IMR-90 (cell line): Measurements from ENCODE around the gene SVOPL. TPM values are rescaled to one million over a fixed set of nuclear protein-coding genes. Genes with fewer than 3 reads are reported as not detected.

Experiments used
- ATAC-seq: fragments of 200-7000 bp; cut with Tn5 transposase; 2 replicates; pipeline ENCODE4 v1.9.1; 2020; ENCODE audit warnings: low read depth, mild to moderate bottlenecking, moderate library complexity
- BruUV-seq: library from RNA; stranded (reverse); fragments of 400-500 nt; replicated peaks from 2 replicates; lab custom pipeline; 2021; lab: Mats Ljungman, UMichigan
- CTCF ChIA-PET: fragments of 300-600 bp; formaldehyde crosslinking; extraction: SDS; loops from one replicate; lab custom pipeline; 2021; ENCODE audit warnings: antibody characterized with exemption; lab: Yijun Ruan, JAX
- POLR2A ChIA-PET: fragments of 300-600 bp; sonication (Branson Sonifier 250); formaldehyde crosslinking; loops from one replicate; lab custom pipeline; 2022; ENCODE audit warnings: antibody characterized with exemption; ENCODE audit not compliant: unreplicated experiment; lab: Charles Lee
- DNase-seq: peaks from one replicate; pipeline ENCODE4 v3.0.0; 2013
- H2AFZ ChIP-seq: replicated peaks from 2 replicates; pipeline ENCODE3; 2013; ENCODE audit warnings: low read length, mild to moderate bottlenecking; ENCODE audit not compliant: poor library complexity
- H2AK5ac ChIP-seq: 2 replicates; pipeline ENCODE4 v1.6.1; 2013; ENCODE audit warnings: low read depth, low read length, inconsistent platforms
- H2AK9ac ChIP-seq: replicated peaks from 2 replicates; pipeline ENCODE3; 2013; ENCODE audit warnings: mild to moderate bottlenecking, low read depth, low read length, moderate library complexity; ENCODE audit not compliant: poor library complexity
- H2BK120ac ChIP-seq: 2 replicates; pipeline ENCODE4 v1.6.1; 2013; ENCODE audit warnings: low read depth, low read length, inconsistent platforms
- H2BK15ac ChIP-seq: 3 replicates; pipeline ENCODE4 v1.6.1; 2013; ENCODE audit warnings: low read depth, low read length, inconsistent platforms
- H2BK20ac ChIP-seq: 2 replicates; pipeline ENCODE4 v1.6.1; 2013; ENCODE audit warnings: low read depth, mild to moderate bottlenecking, inconsistent platforms, low read length, moderate library complexity
- H2BK5ac ChIP-seq: 2 replicates; pipeline ENCODE4 v1.6.1; 2013; ENCODE audit warnings: mild to moderate bottlenecking, low read depth, low read length, inconsistent platforms; ENCODE audit not compliant: poor library complexity, severe bottlenecking
- H3K14ac ChIP-seq: replicated peaks from 2 replicates; pipeline ENCODE4 v1.6.1; 2013; ENCODE audit warnings: low read depth, low read length, inconsistent platforms
- H3K18ac ChIP-seq: 2 replicates; pipeline ENCODE4 v1.6.1; 2013; ENCODE audit warnings: low read depth, low read length, control low read depth
- H3K23ac ChIP-seq: 2 replicates; pipeline ENCODE4 v1.6.1; 2013; ENCODE audit warnings: low read depth, low read length, inconsistent platforms
- H3K27ac ChIP-seq: 2 replicates; pipeline ENCODE4 v1.5.1; 2013; ENCODE audit warnings: mild to moderate bottlenecking, control low read depth, low read length; ENCODE audit not compliant: insufficient read depth
- H3K27me3 ChIP-seq: 2 replicates; pipeline ENCODE4 v1.6.1; 2013; ENCODE audit warnings: low read length; ENCODE audit not compliant: control insufficient read depth, insufficient read depth
- H3K36me3 ChIP-seq: 2 replicates; pipeline ENCODE4 v1.6.1; 2013; ENCODE audit warnings: low read length, mixed read lengths; ENCODE audit not compliant: control insufficient read depth, insufficient read depth
- H3K4ac ChIP-seq: 2 replicates; pipeline ENCODE4 v1.6.1; 2013; ENCODE audit warnings: low read depth, low read length, inconsistent platforms
- H3K4me1 ChIP-seq: 2 replicates; pipeline ENCODE4 v1.6.1; 2013; ENCODE audit warnings: low read length, mixed read lengths; ENCODE audit not compliant: control insufficient read depth, insufficient read depth
- H3K4me2 ChIP-seq: 2 replicates; pipeline ENCODE4 v1.6.1; 2013; ENCODE audit warnings: low read depth, mild to moderate bottlenecking, control low read depth, low read length, moderate library complexity
- H3K4me3 ChIP-seq: 2 replicates; pipeline ENCODE4 v1.5.1; 2013; ENCODE audit warnings: low read depth, mild to moderate bottlenecking, control low read depth, low read length, moderate library complexity; ENCODE audit not compliant: insufficient read depth
- H3K56ac ChIP-seq: 2 replicates; pipeline ENCODE4 v1.6.1; 2013; ENCODE audit warnings: low read length, inconsistent platforms; ENCODE audit not compliant: insufficient read depth; ENCODE audit errors: extremely low read depth
- H3K79me1 ChIP-seq, 2 experiments: 2 replicates each; pipeline ENCODE4 v1.6.1; 2013; ENCODE audit warnings: low read length in 2 of 2, inconsistent platforms in 1 of 2, low read depth in 1 of 2
- H3K9ac ChIP-seq: 2 replicates; pipeline ENCODE4 v1.6.1; 2013; ENCODE audit warnings: low read depth, low read length, control low read depth
- H3K9me1 ChIP-seq: 2 replicates; pipeline ENCODE4 v1.6.1; 2013; ENCODE audit warnings: low read length, inconsistent platforms; ENCODE audit not compliant: insufficient read depth
- H3K9me3 ChIP-seq: 2 replicates; pipeline ENCODE4 v1.6.1; 2013; ENCODE audit warnings: low read length; ENCODE audit not compliant: control insufficient read depth, insufficient read depth
- H4K20me1 ChIP-seq: 2 replicates; pipeline ENCODE4 v1.6.1; 2013; ENCODE audit warnings: low read length, inconsistent platforms; ENCODE audit not compliant: insufficient read depth
- H4K5ac ChIP-seq: 2 replicates; pipeline ENCODE4 v1.6.1; 2013; ENCODE audit warnings: mild to moderate bottlenecking, low read depth, low read length, control low read depth
- H4K8ac ChIP-seq, 2 experiments: 2 replicates each; pipeline ENCODE4 v1.6.1; 2013; ENCODE audit warnings: low read depth in 2 of 2, low read length in 2 of 2, control low read depth in 1 of 2, inconsistent platforms in 1 of 2
- H4K91ac ChIP-seq: 2 replicates; pipeline ENCODE4 v1.6.1; 2013; ENCODE audit warnings: low read depth, low read length, inconsistent platforms; ENCODE audit not compliant: insufficient read depth
- BHLHE40 ChIP-seq: fragments of 150-350 bp; IDR thresholded peaks from 2 replicates; pipeline ENCODE4 v1.6.1; 2016; ENCODE audit warnings: mild to moderate bottlenecking, low read depth, low read length
- CEBPB ChIP-seq: IDR thresholded peaks from 2 replicates; pipeline ENCODE4 v1.6.1; 2012; ENCODE audit warnings: low read depth, low read length, improper control_type of control experiment
- CHD1 ChIP-seq: IDR thresholded peaks from 2 replicates; pipeline ENCODE4 v1.6.1; 2012; ENCODE audit warnings: low read depth, low read length, improper control_type of control experiment
- CTCF ChIP-seq: conservative IDR thresholded peaks from 2 replicates; pipeline ENCODE4 v1.5.1; 2012; ENCODE audit warnings: mild to moderate bottlenecking, low read depth, low read length, improper control_type of control experiment
- ELK1 ChIP-seq: fragments of 150-350 bp; IDR thresholded peaks from 2 replicates; pipeline ENCODE4 v1.6.1; 2016; ENCODE audit warnings: low read depth, mild to moderate bottlenecking, low read length, moderate library complexity, borderline replicate concordance
- FOS ChIP-seq: fragments of 150-350 bp; IDR thresholded peaks from 2 replicates; pipeline ENCODE4 v1.6.1; 2016; ENCODE audit warnings: low read depth, low read length
- MAFK ChIP-seq: IDR thresholded peaks from 2 replicates; pipeline ENCODE4 v1.6.1; 2012; ENCODE audit warnings: low read depth, low read length, improper control_type of control experiment
- MAZ ChIP-seq: IDR thresholded peaks from 2 replicates; pipeline ENCODE4 v1.6.1; 2012; ENCODE audit warnings: low read depth, mild to moderate bottlenecking, low read length, improper control_type of control experiment, moderate library complexity, borderline replicate concordance
- MXI1 ChIP-seq: IDR thresholded peaks from 2 replicates; pipeline ENCODE4 v1.6.1; 2012; ENCODE audit warnings: low read depth, mild to moderate bottlenecking, low read length, moderate library complexity, borderline replicate concordance
- NFE2L2 ChIP-seq: fragments of 150-350 bp; IDR thresholded peaks from 2 replicates; pipeline ENCODE4 v1.6.1; 2016; ENCODE audit warnings: low read depth, mild to moderate bottlenecking, low read length
- RAD21 ChIP-seq: IDR thresholded peaks from 2 replicates; pipeline ENCODE4 v1.6.1; 2012; ENCODE audit warnings: low read length, improper control_type of control experiment
- RCOR1 ChIP-seq: IDR thresholded peaks from 2 replicates; pipeline ENCODE4 v1.6.1; 2012; ENCODE audit warnings: mild to moderate bottlenecking, low read length, improper control_type of control experiment; ENCODE audit not compliant: insufficient replicate concordance
- RFX5 ChIP-seq: IDR thresholded peaks from 2 replicates; pipeline ENCODE4 v1.8.0; 2012; ENCODE audit warnings: low read depth, mild to moderate bottlenecking, low read length, moderate library complexity
- SMC3 ChIP-seq: fragments of 150-350 bp; IDR thresholded peaks from 2 replicates; pipeline ENCODE4 v1.6.1; 2016; ENCODE audit warnings: low read depth, mild to moderate bottlenecking, antibody characterized with exemption, low read length, moderate library complexity
- USF2 ChIP-seq: fragments of 150-350 bp; IDR thresholded peaks from 2 replicates; pipeline ENCODE4 v1.6.1; 2017; ENCODE audit warnings: mild to moderate bottlenecking, antibody characterized with exemption, low read length, low read depth
- WGBS, 2 experiments: methylation state at CpG; one replicate each; pipeline versions ENCODE4 v1.1.5 to v1.1.7; 2013; ENCODE audit warnings: missing lambda C conversion rate in 2 of 2; ENCODE audit not compliant: insufficient read length in 1 of 2; ENCODE audit errors: extremely low coverage in 2 of 2; 5-methylcytosine and 5-hydroxymethylcytosine counted together
- dilution Hi-C: fragments of 300-500 bp; cut with HindIII; formaldehyde crosslinking; loops from one replicate; pipeline ENCODE4 v1.14.3; 2018; ENCODE audit warnings: low sequenced_read_pairs; ENCODE audit not compliant: unreplicated experiment
- in situ Hi-C: fragments of 300-500 bp; cut with MboI; formaldehyde crosslinking; loops from 3 replicates; pipeline ENCODE4 v1.14.3; 2019; ENCODE audit warnings: low sequenced_read_pairs, inconsistent platforms, mixed read lengths
- intact Hi-C: fragments of 100-400 bp; cut with micrococcal nuclease; formaldehyde crosslinking; loops from 2 replicates; pipeline ENCODE4 v1.10.0; 2022
- polyA plus RNA-seq, 3 experiments: library from polyadenylated mRNA; depleted of rRNA; stranded (reverse); fragments of >200 nt; gene quantifications; 2 replicates each; pipeline ENCODE4 v1.2.3, GENCODE V29; 2012; ENCODE audit warnings: low replicate concordance in 1 of 3
- total RNA-seq: library from RNA; depleted of rRNA; stranded (reverse); fragments of >200 nt; gene quantifications from 2 replicates; pipeline ENCODE4 v1.2.3, GENCODE V29; 2012

Gene SVOPL
- total and polyA plus RNA-seq, 2 of the 4 experiments (the other 2 are of a cell fraction): not detected

- POLR2A ChIA-PET: no interaction called here
- 80% methylated on average over 1 of the region's 7 CpGs; no CpG with 5 or more reads in 1 of the 2 experiments for WGBS, 2 experiments
- BruUV-seq: no TSS peak
These were observed 2.9 kb downstream of the SVOPL start for GRCh38 chr7:138698281-138698680.

More at GRCh38 chr7:138698281-138698680, 2.9 kb downstream of the SVOPL start:
- no peaks in the 10 kb centered on the region for H3K9me1 ChIP-seq
- H2AK5ac ChIP-seq: no peak overlapping the region
- intact Hi-C loops: no loop called here
- no peak overlapping the region for H3K4ac ChIP-seq
- no peak overlapping the region for H3K18ac ChIP-seq
- H3K9ac ChIP-seq: no peak overlapping the region
- H2BK5ac ChIP-seq: no peak overlapping the region
- H2BK120ac ChIP-seq: no peak overlapping the region
- H3K4me3 ChIP-seq: no peak overlapping the region
- H4K8ac ChIP-seq: no peak overlapping the region
- H3K14ac ChIP-seq: no peak overlapping the region
- peaks cover 4% of the 10 kb centered on the region; the same call in 1 of the 2 replicates for H3K9me3 ChIP-seq
- H4K20me1 ChIP-seq: no peaks in the 10 kb centered on the region
- ATAC-seq (no peak), DNase-seq (no peak)
- no peak overlapping the region for H3K4me2 ChIP-seq
- no peak overlapping the region for H2BK20ac ChIP-seq
- no peak overlapping the region for H2AFZ ChIP-seq
- no peak overlapping the region for H4K91ac ChIP-seq
- no peaks in the 10 kb centered on the region for H3K36me3 ChIP-seq
- dilution Hi-C loops: no loop called here
- TF ChIP-seq ELK1 (no peak), MAFK (no peak), RFX5 (no peak), CEBPB (no peak), CHD1 (no peak), RAD21 (no peak), BHLHE40 (no peak), FOS (no peak), MAZ (no peak), SMC3 (no peak), RCOR1 (no peak), MXI1 (no peak), CTCF (no peak), NFE2L2 (no peak), USF2 (no peak)
- H3K27me3 ChIP-seq: no peaks in the 10 kb centered on the region
- H2BK15ac ChIP-seq: no peak overlapping the region
- CTCF ChIA-PET: no interaction called here
- no peak overlapping the region for H4K5ac ChIP-seq
- in situ Hi-C loops: no loop called here
- H3K23ac ChIP-seq: no peak overlapping the region
- H3K4me1 ChIP-seq: no peaks in the 10 kb centered on the region
- H3K56ac ChIP-seq: no peak overlapping the region
- no peaks in the 10 kb centered on the region for H3K79me1 ChIP-seq
- H3K27ac ChIP-seq: no peak overlapping the region
- H2AK9ac ChIP-seq: no peak overlapping the region
